HCT116 (cell line): Measurements from ENCODE around the gene RBM47.
"Not testable (repeated sequence)": the region's sequence is repeated elsewhere in the genome, so short reads cannot be mapped to it uniquely, and the experiment has no call there.

Experiments used
- CEBPB ChIP-seq: IDR thresholded peaks from 2 replicates; pipeline ENCODE4 v1.6.1; 2012; ENCODE audit warnings: low read depth
- EGR1 ChIP-seq: IDR thresholded peaks from 2 replicates; pipeline ENCODE4 v1.6.1; 2012; ENCODE audit warnings: low read depth
- EZH2 ChIP-seq: fragments of 200-600 bp; sonication (generic); IDR thresholded peaks from 2 replicates; pipeline ENCODE4 v1.6.1; 2017; ENCODE audit warnings: antibody characterized with exemption, mixed run types
- EZH2phosphoT487 ChIP-seq: fragments of 200-600 bp; IDR thresholded peaks from 2 replicates; pipeline ENCODE4 v1.6.1; 2018; ENCODE audit warnings: antibody characterized with exemption, borderline replicate concordance
- JUND ChIP-seq: IDR thresholded peaks from 2 replicates; pipeline ENCODE4 v1.6.1; 2012
- POLR2A ChIP-seq: IDR thresholded peaks from 2 replicates; pipeline ENCODE4 v1.7.0; 2011; ENCODE audit warnings: borderline replicate concordance; ENCODE audit not compliant: insufficient read depth, insufficient read length; ENCODE audit errors: extremely low read depth
- POLR2AphosphoS5 ChIP-seq: IDR thresholded peaks from 2 replicates; pipeline ENCODE4 v1.6.1; 2011; ENCODE audit warnings: mild to moderate bottlenecking, low read depth, low read length, moderate library complexity
- SIN3A ChIP-seq: IDR thresholded peaks from 2 replicates; pipeline ENCODE4 v1.6.1; 2012; ENCODE audit warnings: low read depth
- TCF7L2 ChIP-seq: IDR thresholded peaks from 2 replicates; pipeline ENCODE4 v1.7.0; 2011; ENCODE audit warnings: borderline replicate concordance, inconsistent platforms; ENCODE audit not compliant: insufficient read depth, insufficient read length; ENCODE audit errors: extremely low read depth
- ZFX ChIP-seq: fragments of 450-650 bp; IDR thresholded peaks from 2 replicates; pipeline ENCODE4 v1.6.1; 2017
- TF ChIP-seq, protein P1 (sequence below): IDR thresholded peaks from 2 replicates; pipeline ENCODE4 v1.6.1; 2012
- TF ChIP-seq, protein P2 (sequence below), 3 experiments: fragments of 200-600 bp in 1 of 3; sonication (generic) in 1 of 3; IDR thresholded peaks in 2 of 3; conservative IDR thresholded peaks in 1 of 3; 2 replicates each; pipeline ENCODE4 v1.5.1; 2012 to 2017; ENCODE audit warnings: low read depth in 2 of 3, low read length in 2 of 3, antibody characterized with exemption in 1 of 3, borderline replicate concordance in 1 of 3, control low read depth in 1 of 3, mild to moderate bottlenecking in 1 of 3, mixed read lengths in 1 of 3, mixed run types in 1 of 3, moderate library complexity in 1 of 3; ENCODE audit not compliant: insufficient read depth in 1 of 3
- TF ChIP-seq, protein P3 (sequence below): IDR thresholded peaks from 2 replicates; pipeline ENCODE4 v1.6.1; 2012; ENCODE audit warnings: low read depth
- TF ChIP-seq, protein P4 (sequence below): IDR thresholded peaks from 2 replicates; pipeline ENCODE4 v1.6.1; 2011; ENCODE audit warnings: mild to moderate bottlenecking, low read length, moderate library complexity; ENCODE audit not compliant: insufficient replicate concordance; ENCODE audit errors: extremely low read depth

DNA sequence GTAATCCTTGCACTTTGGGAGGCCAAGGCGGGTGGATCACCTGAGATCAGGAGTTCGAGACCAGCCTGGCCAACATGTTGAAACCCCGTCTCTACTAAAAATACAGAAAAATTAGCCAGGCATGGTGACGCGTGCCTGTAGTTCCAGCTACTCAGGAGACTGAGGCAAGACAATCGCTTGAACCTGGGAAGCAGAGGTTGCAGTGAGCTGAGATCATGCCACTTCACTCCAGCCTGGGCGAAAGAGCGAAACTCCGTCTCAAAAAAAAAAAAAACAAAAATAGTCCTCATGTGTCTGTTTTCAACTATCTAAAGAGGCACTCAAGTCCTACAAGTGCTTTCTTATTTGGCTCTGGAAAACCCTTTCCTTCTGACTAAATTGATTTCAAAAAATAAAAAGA, 237.4 kb downstream of the RBM47 start:
- TF ChIP-seq EZH2, ZFX, TCF7L2, POLR2AphosphoS5, POLR2A, CEBPB, EZH2phosphoT487, SIN3A, JUND, EGR1: not testable (repeated sequence)
- TF ChIP-seq, protein P1, sequence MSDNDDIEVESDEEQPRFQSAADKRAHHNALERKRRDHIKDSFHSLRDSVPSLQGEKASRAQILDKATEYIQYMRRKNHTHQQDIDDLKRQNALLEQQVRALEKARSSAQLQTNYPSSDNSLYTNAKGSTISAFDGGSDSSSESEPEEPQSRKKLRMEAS = not testable (repeated sequence)
- TF ChIP-seq, protein P2, sequence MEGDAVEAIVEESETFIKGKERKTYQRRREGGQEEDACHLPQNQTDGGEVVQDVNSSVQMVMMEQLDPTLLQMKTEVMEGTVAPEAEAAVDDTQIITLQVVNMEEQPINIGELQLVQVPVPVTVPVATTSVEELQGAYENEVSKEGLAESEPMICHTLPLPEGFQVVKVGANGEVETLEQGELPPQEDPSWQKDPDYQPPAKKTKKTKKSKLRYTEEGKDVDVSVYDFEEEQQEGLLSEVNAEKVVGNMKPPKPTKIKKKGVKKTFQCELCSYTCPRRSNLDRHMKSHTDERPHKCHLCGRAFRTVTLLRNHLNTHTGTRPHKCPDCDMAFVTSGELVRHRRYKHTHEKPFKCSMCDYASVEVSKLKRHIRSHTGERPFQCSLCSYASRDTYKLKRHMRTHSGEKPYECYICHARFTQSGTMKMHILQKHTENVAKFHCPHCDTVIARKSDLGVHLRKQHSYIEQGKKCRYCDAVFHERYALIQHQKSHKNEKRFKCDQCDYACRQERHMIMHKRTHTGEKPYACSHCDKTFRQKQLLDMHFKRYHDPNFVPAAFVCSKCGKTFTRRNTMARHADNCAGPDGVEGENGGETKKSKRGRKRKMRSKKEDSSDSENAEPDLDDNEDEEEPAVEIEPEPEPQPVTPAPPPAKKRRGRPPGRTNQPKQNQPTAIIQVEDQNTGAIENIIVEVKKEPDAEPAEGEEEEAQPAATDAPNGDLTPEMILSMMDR (IDR thresholded peaks at IDR 0.05 in 2 of 3, conservative IDR thresholded peaks at IDR 0.05 in 1 of 3; ENCODE audit: borderline replicate concordance in 1 of 3, insufficient read depth in 1 of 3, low read depth in 2 of 3, low read length in 2 of 3) = not testable (repeated sequence)
- TF ChIP-seq, protein P3, sequence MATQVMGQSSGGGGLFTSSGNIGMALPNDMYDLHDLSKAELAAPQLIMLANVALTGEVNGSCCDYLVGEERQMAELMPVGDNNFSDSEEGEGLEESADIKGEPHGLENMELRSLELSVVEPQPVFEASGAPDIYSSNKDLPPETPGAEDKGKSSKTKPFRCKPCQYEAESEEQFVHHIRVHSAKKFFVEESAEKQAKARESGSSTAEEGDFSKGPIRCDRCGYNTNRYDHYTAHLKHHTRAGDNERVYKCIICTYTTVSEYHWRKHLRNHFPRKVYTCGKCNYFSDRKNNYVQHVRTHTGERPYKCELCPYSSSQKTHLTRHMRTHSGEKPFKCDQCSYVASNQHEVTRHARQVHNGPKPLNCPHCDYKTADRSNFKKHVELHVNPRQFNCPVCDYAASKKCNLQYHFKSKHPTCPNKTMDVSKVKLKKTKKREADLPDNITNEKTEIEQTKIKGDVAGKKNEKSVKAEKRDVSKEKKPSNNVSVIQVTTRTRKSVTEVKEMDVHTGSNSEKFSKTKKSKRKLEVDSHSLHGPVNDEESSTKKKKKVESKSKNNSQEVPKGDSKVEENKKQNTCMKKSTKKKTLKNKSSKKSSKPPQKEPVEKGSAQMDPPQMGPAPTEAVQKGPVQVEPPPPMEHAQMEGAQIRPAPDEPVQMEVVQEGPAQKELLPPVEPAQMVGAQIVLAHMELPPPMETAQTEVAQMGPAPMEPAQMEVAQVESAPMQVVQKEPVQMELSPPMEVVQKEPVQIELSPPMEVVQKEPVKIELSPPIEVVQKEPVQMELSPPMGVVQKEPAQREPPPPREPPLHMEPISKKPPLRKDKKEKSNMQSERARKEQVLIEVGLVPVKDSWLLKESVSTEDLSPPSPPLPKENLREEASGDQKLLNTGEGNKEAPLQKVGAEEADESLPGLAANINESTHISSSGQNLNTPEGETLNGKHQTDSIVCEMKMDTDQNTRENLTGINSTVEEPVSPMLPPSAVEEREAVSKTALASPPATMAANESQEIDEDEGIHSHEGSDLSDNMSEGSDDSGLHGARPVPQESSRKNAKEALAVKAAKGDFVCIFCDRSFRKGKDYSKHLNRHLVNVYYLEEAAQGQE = not testable (repeated sequence)
- TF ChIP-seq, protein P4, sequence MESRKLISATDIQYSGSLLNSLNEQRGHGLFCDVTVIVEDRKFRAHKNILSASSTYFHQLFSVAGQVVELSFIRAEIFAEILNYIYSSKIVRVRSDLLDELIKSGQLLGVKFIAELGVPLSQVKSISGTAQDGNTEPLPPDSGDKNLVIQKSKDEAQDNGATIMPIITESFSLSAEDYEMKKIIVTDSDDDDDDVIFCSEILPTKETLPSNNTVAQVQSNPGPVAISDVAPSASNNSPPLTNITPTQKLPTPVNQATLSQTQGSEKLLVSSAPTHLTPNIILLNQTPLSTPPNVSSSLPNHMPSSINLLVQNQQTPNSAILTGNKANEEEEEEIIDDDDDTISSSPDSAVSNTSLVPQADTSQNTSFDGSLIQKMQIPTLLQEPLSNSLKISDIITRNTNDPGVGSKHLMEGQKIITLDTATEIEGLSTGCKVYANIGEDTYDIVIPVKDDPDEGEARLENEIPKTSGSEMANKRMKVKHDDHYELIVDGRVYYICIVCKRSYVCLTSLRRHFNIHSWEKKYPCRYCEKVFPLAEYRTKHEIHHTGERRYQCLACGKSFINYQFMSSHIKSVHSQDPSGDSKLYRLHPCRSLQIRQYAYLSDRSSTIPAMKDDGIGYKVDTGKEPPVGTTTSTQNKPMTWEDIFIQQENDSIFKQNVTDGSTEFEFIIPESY = not testable (repeated sequence)
